ENCODE results near the gene POLD2. TPM values are rescaled to one million over a fixed set of nuclear protein-coding genes. Genes with fewer than 3 reads are reported as not detected.

Gene POLD2
- total and polyA plus RNA-seq, 2 of the 4 experiments (the other 2 are of a cell fraction) = 142 to 163 TPM

GRCh38 chr7:44084701-44085100 is 38.6 kb downstream of the POLD2 start:
- Histone ChIP-seq H3K27ac (ENCODE audit: insufficient read depth, low read length) (peak overlapping the region; percentile 84; the same call in 1 of the 2 replicates), H2AFZ (replicated peaks; ENCODE audit: low read length, poor library complexity) (peak overlapping the region; percentile 75), H3K4ac (ENCODE audit: low read depth, low read length) (peak overlapping the region; percentile 91), H3K23ac (ENCODE audit: low read depth, low read length) (peak overlapping the region; percentile 17; the same call in 1 of the 2 replicates), H3K4me2 (ENCODE audit: low read depth, low read length) (peak overlapping the region; percentile 51; the same call in 1 of the 2 replicates), H4K20me1 (ENCODE audit: insufficient read depth, low read length) (no peaks in the 10 kb centered on the region; the same call in 1 of the 2 replicates), H3K14ac (replicated peaks; ENCODE audit: low read depth, low read length) (peak overlapping the region; percentile 34), H3K9me3 (ENCODE audit: control insufficient read depth, insufficient read depth, low read length) (no peaks in the 10 kb centered on the region), H3K9ac (ENCODE audit: low read depth, low read length) (peak overlapping the region; percentile 5; the same call in 1 of the 2 replicates), H4K5ac (ENCODE audit: low read depth, low read length) (no peak overlapping the region; the same call in 1 of the 2 replicates), H3K36me3 (ENCODE audit: control insufficient read depth, insufficient read depth, low read length) (peaks cover 5% of the 10 kb centered on the region; the same call in 1 of the 2 replicates), H4K91ac (ENCODE audit: insufficient read depth, low read depth, low read length) (peak overlapping the region; percentile 84; the same call in 1 of the 2 replicates), H2BK20ac (ENCODE audit: low read depth, low read length) (peak overlapping the region; percentile 84), H2AK9ac (replicated peaks; ENCODE audit: low read depth, low read length, poor library complexity) (peak overlapping the region; percentile 89), H2AK5ac (ENCODE audit: low read depth, low read length) (no peak overlapping the region), H3K79me1 (ENCODE audit: low read depth in 1 of 2, low read length in 2 of 2) (peaks cover 7 to 29% of the 10 kb centered on the region in 2 experiments; a peak in 3 of 4 replicates), H4K8ac (ENCODE audit: low read depth in 2 of 2, low read length in 2 of 2) (peak overlapping the region in 1 of 2 experiments; percentile 81; a peak in 2 of 4 replicates), H3K18ac (ENCODE audit: low read depth, low read length) (peak overlapping the region; percentile 51; the same call in 1 of the 2 replicates), H3K4me1 (ENCODE audit: control insufficient read depth, insufficient read depth, low read length) (peaks cover 27% of the 10 kb centered on the region), H2BK15ac (ENCODE audit: low read depth, low read length) (0 out of 3 replicates have a peak overlapping the region, but pooled peaks have one; percentile 93), H3K56ac (ENCODE audit: extremely low read depth, insufficient read depth, low read length) (no peak overlapping the region), H3K4me3 (ENCODE audit: insufficient read depth, low read depth, low read length) (no peak overlapping the region), H2BK5ac (ENCODE audit: low read depth, low read length, poor library complexity, severe bottlenecking) (peak overlapping the region; percentile 44), H2BK120ac (ENCODE audit: low read depth, low read length) (peak overlapping the region; percentile 86), H3K9me1 (ENCODE audit: insufficient read depth, low read length) (peaks cover 30% of the 10 kb centered on the region), H3K27me3 (ENCODE audit: control insufficient read depth, insufficient read depth, low read length) (no peaks in the 10 kb centered on the region)
- intact Hi-C loops (cut with micrococcal nuclease) = no loop called here
- no peak for ATAC-seq (ENCODE audit: low read depth)
- no peak for TF ChIP-seq CEBPB (IDR thresholded peaks at IDR 0.05; ENCODE audit: low read depth, low read length)
- TF ChIP-seq SMC3 (IDR thresholded peaks at IDR 0.05; ENCODE audit: low read depth, low read length) = no peak
- TF ChIP-seq FOS (IDR thresholded peaks at IDR 0.05; ENCODE audit: low read depth, low read length) = no peak
- TF ChIP-seq RFX5 (IDR thresholded peaks at IDR 0.05; ENCODE audit: low read depth, low read length) = no peak
- TF ChIP-seq BHLHE40 (IDR thresholded peaks at IDR 0.05; ENCODE audit: low read depth, low read length) = no peak
- TF ChIP-seq MXI1 (IDR thresholded peaks at IDR 0.05; ENCODE audit: borderline replicate concordance, low read depth, low read length) = no peak
- TF ChIP-seq MAFK (IDR thresholded peaks at IDR 0.05; ENCODE audit: low read depth, low read length) = no peak
- TF ChIP-seq CHD1 (IDR thresholded peaks at IDR 0.05; ENCODE audit: low read depth, low read length) = no peak
- no peak for TF ChIP-seq NFE2L2 (IDR thresholded peaks at IDR 0.05; ENCODE audit: low read depth, low read length)
- TF ChIP-seq RCOR1 (IDR thresholded peaks at IDR 0.05; ENCODE audit: insufficient replicate concordance, low read length) = no peak
- TF ChIP-seq, protein P1, sequence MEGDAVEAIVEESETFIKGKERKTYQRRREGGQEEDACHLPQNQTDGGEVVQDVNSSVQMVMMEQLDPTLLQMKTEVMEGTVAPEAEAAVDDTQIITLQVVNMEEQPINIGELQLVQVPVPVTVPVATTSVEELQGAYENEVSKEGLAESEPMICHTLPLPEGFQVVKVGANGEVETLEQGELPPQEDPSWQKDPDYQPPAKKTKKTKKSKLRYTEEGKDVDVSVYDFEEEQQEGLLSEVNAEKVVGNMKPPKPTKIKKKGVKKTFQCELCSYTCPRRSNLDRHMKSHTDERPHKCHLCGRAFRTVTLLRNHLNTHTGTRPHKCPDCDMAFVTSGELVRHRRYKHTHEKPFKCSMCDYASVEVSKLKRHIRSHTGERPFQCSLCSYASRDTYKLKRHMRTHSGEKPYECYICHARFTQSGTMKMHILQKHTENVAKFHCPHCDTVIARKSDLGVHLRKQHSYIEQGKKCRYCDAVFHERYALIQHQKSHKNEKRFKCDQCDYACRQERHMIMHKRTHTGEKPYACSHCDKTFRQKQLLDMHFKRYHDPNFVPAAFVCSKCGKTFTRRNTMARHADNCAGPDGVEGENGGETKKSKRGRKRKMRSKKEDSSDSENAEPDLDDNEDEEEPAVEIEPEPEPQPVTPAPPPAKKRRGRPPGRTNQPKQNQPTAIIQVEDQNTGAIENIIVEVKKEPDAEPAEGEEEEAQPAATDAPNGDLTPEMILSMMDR (conservative IDR thresholded peaks at IDR 0.05; ENCODE audit: low read depth, low read length) = no peak
- no peak for TF ChIP-seq RAD21 (IDR thresholded peaks at IDR 0.05; ENCODE audit: low read length)
- TF ChIP-seq MAZ (IDR thresholded peaks at IDR 0.05; ENCODE audit: borderline replicate concordance, low read depth, low read length) = no peak
- TF ChIP-seq POLR2A (IDR thresholded peaks at IDR 0.05; ENCODE audit: low read depth, low read length) = no peak
- no peak for TF ChIP-seq USF2 (IDR thresholded peaks at IDR 0.05; ENCODE audit: low read depth, low read length)
- TF ChIP-seq, protein P2, sequence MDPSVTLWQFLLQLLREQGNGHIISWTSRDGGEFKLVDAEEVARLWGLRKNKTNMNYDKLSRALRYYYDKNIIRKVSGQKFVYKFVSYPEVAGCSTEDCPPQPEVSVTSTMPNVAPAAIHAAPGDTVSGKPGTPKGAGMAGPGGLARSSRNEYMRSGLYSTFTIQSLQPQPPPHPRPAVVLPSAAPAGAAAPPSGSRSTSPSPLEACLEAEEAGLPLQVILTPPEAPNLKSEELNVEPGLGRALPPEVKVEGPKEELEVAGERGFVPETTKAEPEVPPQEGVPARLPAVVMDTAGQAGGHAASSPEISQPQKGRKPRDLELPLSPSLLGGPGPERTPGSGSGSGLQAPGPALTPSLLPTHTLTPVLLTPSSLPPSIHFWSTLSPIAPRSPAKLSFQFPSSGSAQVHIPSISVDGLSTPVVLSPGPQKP (IDR thresholded peaks at IDR 0.05; ENCODE audit: borderline replicate concordance, low read depth, low read length) = no peak
- BruUV-seq (replicated peaks) = no TSS peak
- dilution Hi-C loops (cut with HindIII; ENCODE audit: low sequenced_read_pairs, unreplicated experiment) = no loop called here
- WGBS, 2 experiments (ENCODE audit: extremely low coverage in 2 of 2, insufficient read length in 1 of 2) = no CpG with 5 or more reads among the region's 4 CpGs
- DNase-seq = peak; percentile 39
- in situ Hi-C loops (cut with MboI; ENCODE audit: low sequenced_read_pairs) = no loop called here
- ChIA-PET POLR2A (ENCODE audit: unreplicated experiment) (no interaction called here), CTCF (no interaction called here)
